Neural cell (in vitro differentiated cells): Measurements from ENCODE around the gene AANAT. TPM values are rescaled to one million over a fixed set of nuclear protein-coding genes. Genes with fewer than 3 reads are reported as not detected.

Source experiments
- H2AFZ ChIP-seq: fragments of 200-600, 300-800 bp; sonication (generic), shearing (Covaris generic); 2 replicates; pipeline ENCODE4 v1.6.0; 2014; ENCODE audit warnings: low read depth, mild to moderate bottlenecking, antibody characterized with exemption, low read length, moderate library complexity
- H3F3A ChIP-seq: fragments of 200-600 bp; shearing (Covaris generic); 2 replicates; pipeline ENCODE4 v1.6.1; 2016; ENCODE audit warnings: mild to moderate bottlenecking, moderate library complexity, mixed read lengths, antibody characterized with exemption, low read length; ENCODE audit not compliant: insufficient read depth, poor library complexity, severe bottlenecking
- H3K27ac ChIP-seq: fragments of 200-600, 300-800 bp; sonication (generic), shearing (Covaris generic); 2 replicates; pipeline ENCODE4 v1.5.1; 2014; ENCODE audit warnings: mild to moderate bottlenecking, low read length, moderate library complexity
- H3K27me3 ChIP-seq: fragments of 300-800, 200-600 bp; sonication (generic), shearing (Covaris generic); 2 replicates; pipeline ENCODE4 v1.6.0; 2014; ENCODE audit warnings: mild to moderate bottlenecking, low read depth, low read length, moderate library complexity; ENCODE audit not compliant: insufficient read depth
- H3K36me3 ChIP-seq: fragments of 300-800, 200-600 bp; sonication (generic), shearing (Covaris generic); 2 replicates; pipeline ENCODE4 v1.5.1; 2014; ENCODE audit warnings: mild to moderate bottlenecking, antibody characterized with exemption, low read length, moderate library complexity; ENCODE audit not compliant: insufficient read depth
- H3K4me2 ChIP-seq: fragments of 300-800, 200-600 bp; sonication (generic), shearing (Covaris generic); 2 replicates; pipeline ENCODE4 v1.6.0; 2014; ENCODE audit warnings: mild to moderate bottlenecking, low read length
- H3K4me3 ChIP-seq: fragments of 300-800, 200-600 bp; sonication (generic), shearing (Covaris generic); 2 replicates; pipeline ENCODE4 v1.5.1; 2014; ENCODE audit warnings: mild to moderate bottlenecking, low read length, moderate library complexity
- H3K79me2 ChIP-seq: fragments of 200-600 bp; shearing (Covaris generic); replicated peaks from 2 replicates; pipeline ENCODE4 v1.6.0; 2014; ENCODE audit warnings: mild to moderate bottlenecking, low read length, moderate library complexity; ENCODE audit not compliant: insufficient read depth
- H3K9ac ChIP-seq: fragments of 300-800, 200-600 bp; sonication (generic), shearing (Covaris generic); 2 replicates; pipeline ENCODE4 v1.6.1; 2016; ENCODE audit warnings: mild to moderate bottlenecking, low read length, mixed read lengths
- H3K9me2 ChIP-seq: fragments of 200-600 bp; shearing (Covaris generic); 2 replicates; pipeline ENCODE4 v1.6.1; 2016; ENCODE audit warnings: mild to moderate bottlenecking, low read length, mixed read lengths; ENCODE audit not compliant: insufficient read depth
- H3K9me3 ChIP-seq: fragments of 200-600, 300-800 bp; sonication (generic), shearing (Covaris generic); 2 replicates; pipeline ENCODE4 v1.6.1; 2016; ENCODE audit warnings: mild to moderate bottlenecking, mixed run types, low read length, moderate library complexity, mixed read lengths
- H4K20me1 ChIP-seq: fragments of 200-600 bp; shearing (Covaris generic); 2 replicates; pipeline ENCODE4 v1.6.1; 2016; ENCODE audit warnings: mild to moderate bottlenecking, mixed run types; ENCODE audit not compliant: insufficient read depth
- EP300 ChIP-seq: fragments of 450-650 bp; conservative IDR thresholded peaks from 2 replicates; pipeline ENCODE4 v1.6.1; 2014; ENCODE audit warnings: antibody characterized with exemption, mild to moderate bottlenecking, moderate library complexity; ENCODE audit not compliant: poor library complexity, severe bottlenecking
- EZH2 ChIP-seq: fragments of 200-600, 300-800 bp; shearing (Covaris generic), sonication (generic); IDR thresholded peaks from 2 replicates; pipeline ENCODE4 v1.6.1; 2014; ENCODE audit warnings: antibody characterized with exemption, low read length, borderline replicate concordance, mild to moderate bottlenecking; ENCODE audit not compliant: insufficient read depth, poor library complexity, severe bottlenecking
- MXI1 ChIP-seq: fragments of 450-650 bp; conservative IDR thresholded peaks from 2 replicates; pipeline ENCODE4 v1.6.1; 2014; ENCODE audit warnings: antibody characterized with exemption, mild to moderate bottlenecking; ENCODE audit not compliant: poor library complexity, severe bottlenecking
- POLR2AphosphoS5 ChIP-seq: IDR thresholded peaks from 2 replicates; pipeline ENCODE4 v1.6.1; 2012
- RAD21 ChIP-seq: fragments of 450-650 bp; conservative IDR thresholded peaks from 2 replicates; pipeline ENCODE4 v1.6.1; 2014; ENCODE audit warnings: antibody characterized with exemption, mild to moderate bottlenecking, moderate library complexity
- SMC3 ChIP-seq: fragments of 450-650 bp; conservative IDR thresholded peaks from 2 replicates; pipeline ENCODE4 v1.6.1; 2014; ENCODE audit warnings: antibody characterized with exemption, mild to moderate bottlenecking, moderate library complexity; ENCODE audit not compliant: poor library complexity
- TAF1 ChIP-seq: IDR thresholded peaks from 2 replicates; pipeline ENCODE4 v1.6.1; 2012; ENCODE audit warnings: low read depth
- polyA plus RNA-seq: library from polyadenylated mRNA; depleted of rRNA; stranded (reverse); fragments of >200 nt; gene quantifications from 2 replicates; pipeline ENCODE4 v1.2.3, GENCODE V29; 2014
- TF ChIP-seq, protein P1 (sequence below): IDR thresholded peaks from 2 replicates; pipeline ENCODE4 v1.6.1; 2012; ENCODE audit warnings: borderline replicate concordance
- TF ChIP-seq, protein P2 (sequence below): fragments of 450-650 bp; IDR thresholded peaks from 2 replicates; pipeline ENCODE4 v1.5.1; 2014; ENCODE audit warnings: antibody characterized with exemption, mild to moderate bottlenecking, moderate library complexity; ENCODE audit not compliant: poor library complexity, severe bottlenecking

AANAT gene
- polyA plus RNA-seq, 1 donor from 2014 or later = not detected

GRCh38 chr17:76501827-76502307, 34.5 kb downstream of the AANAT start:
- H3K9ac ChIP-seq = no peak overlapping the region
- H3F3A ChIP-seq = no peaks in the 10 kb centered on the region
- H3K4me2 ChIP-seq = no peak overlapping the region
- peak overlapping the region; percentile 56 for H3K4me3 ChIP-seq
- no peaks in the 10 kb centered on the region for H3K9me2 ChIP-seq
- H3K36me3 ChIP-seq = no peaks in the 10 kb centered on the region
- H2AFZ ChIP-seq = no peak overlapping the region
- no peak for TF ChIP-seq POLR2AphosphoS5
- TF ChIP-seq TAF1 = no peak
- TF ChIP-seq MXI1 = no peak
- no peak for TF ChIP-seq RAD21
- no peak overlapping the region for H3K27ac ChIP-seq
- H3K9me3 ChIP-seq = no peaks in the 10 kb centered on the region
- H3K27me3 ChIP-seq = peaks cover 29% of the 10 kb centered on the region
- H3K79me2 ChIP-seq = no peaks in the 10 kb centered on the region
- no peaks in the 10 kb centered on the region for H4K20me1 ChIP-seq

- no peaks in the 10 kb centered on the region for H3K36me3 ChIP-seq
- no peak overlapping the region for H3K4me3 ChIP-seq
- no peaks in the 10 kb centered on the region for H4K20me1 ChIP-seq
- H3K27ac ChIP-seq = no peak overlapping the region
- no peak overlapping the region for H2AFZ ChIP-seq
- no peaks in the 10 kb centered on the region for H3K79me2 ChIP-seq
- H3K27me3 ChIP-seq = peaks cover 29% of the 10 kb centered on the region
- no peaks in the 10 kb centered on the region for H3F3A ChIP-seq
- no peaks in the 10 kb centered on the region for H3K9me2 ChIP-seq
- TF ChIP-seq TAF1 (no peak), POLR2AphosphoS5 (no peak), EZH2 (no peak), EP300 (no peak), SMC3 (no peak), MXI1 (no peak), RAD21 (no peak)
- TF ChIP-seq, protein P1, sequence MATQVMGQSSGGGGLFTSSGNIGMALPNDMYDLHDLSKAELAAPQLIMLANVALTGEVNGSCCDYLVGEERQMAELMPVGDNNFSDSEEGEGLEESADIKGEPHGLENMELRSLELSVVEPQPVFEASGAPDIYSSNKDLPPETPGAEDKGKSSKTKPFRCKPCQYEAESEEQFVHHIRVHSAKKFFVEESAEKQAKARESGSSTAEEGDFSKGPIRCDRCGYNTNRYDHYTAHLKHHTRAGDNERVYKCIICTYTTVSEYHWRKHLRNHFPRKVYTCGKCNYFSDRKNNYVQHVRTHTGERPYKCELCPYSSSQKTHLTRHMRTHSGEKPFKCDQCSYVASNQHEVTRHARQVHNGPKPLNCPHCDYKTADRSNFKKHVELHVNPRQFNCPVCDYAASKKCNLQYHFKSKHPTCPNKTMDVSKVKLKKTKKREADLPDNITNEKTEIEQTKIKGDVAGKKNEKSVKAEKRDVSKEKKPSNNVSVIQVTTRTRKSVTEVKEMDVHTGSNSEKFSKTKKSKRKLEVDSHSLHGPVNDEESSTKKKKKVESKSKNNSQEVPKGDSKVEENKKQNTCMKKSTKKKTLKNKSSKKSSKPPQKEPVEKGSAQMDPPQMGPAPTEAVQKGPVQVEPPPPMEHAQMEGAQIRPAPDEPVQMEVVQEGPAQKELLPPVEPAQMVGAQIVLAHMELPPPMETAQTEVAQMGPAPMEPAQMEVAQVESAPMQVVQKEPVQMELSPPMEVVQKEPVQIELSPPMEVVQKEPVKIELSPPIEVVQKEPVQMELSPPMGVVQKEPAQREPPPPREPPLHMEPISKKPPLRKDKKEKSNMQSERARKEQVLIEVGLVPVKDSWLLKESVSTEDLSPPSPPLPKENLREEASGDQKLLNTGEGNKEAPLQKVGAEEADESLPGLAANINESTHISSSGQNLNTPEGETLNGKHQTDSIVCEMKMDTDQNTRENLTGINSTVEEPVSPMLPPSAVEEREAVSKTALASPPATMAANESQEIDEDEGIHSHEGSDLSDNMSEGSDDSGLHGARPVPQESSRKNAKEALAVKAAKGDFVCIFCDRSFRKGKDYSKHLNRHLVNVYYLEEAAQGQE = no peak
- TF ChIP-seq, protein P2, sequence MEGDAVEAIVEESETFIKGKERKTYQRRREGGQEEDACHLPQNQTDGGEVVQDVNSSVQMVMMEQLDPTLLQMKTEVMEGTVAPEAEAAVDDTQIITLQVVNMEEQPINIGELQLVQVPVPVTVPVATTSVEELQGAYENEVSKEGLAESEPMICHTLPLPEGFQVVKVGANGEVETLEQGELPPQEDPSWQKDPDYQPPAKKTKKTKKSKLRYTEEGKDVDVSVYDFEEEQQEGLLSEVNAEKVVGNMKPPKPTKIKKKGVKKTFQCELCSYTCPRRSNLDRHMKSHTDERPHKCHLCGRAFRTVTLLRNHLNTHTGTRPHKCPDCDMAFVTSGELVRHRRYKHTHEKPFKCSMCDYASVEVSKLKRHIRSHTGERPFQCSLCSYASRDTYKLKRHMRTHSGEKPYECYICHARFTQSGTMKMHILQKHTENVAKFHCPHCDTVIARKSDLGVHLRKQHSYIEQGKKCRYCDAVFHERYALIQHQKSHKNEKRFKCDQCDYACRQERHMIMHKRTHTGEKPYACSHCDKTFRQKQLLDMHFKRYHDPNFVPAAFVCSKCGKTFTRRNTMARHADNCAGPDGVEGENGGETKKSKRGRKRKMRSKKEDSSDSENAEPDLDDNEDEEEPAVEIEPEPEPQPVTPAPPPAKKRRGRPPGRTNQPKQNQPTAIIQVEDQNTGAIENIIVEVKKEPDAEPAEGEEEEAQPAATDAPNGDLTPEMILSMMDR = no peak
- H3K9me3 ChIP-seq = no peaks in the 10 kb centered on the region
- H3K9ac ChIP-seq = no peak overlapping the region
- no peak overlapping the region for H3K4me2 ChIP-seq
These were observed 35.2 kb downstream of the AANAT start for GRCh38 chr17:76502341-76503211.
